ENCODE data around the gene ARHGDIB.

DNA sequence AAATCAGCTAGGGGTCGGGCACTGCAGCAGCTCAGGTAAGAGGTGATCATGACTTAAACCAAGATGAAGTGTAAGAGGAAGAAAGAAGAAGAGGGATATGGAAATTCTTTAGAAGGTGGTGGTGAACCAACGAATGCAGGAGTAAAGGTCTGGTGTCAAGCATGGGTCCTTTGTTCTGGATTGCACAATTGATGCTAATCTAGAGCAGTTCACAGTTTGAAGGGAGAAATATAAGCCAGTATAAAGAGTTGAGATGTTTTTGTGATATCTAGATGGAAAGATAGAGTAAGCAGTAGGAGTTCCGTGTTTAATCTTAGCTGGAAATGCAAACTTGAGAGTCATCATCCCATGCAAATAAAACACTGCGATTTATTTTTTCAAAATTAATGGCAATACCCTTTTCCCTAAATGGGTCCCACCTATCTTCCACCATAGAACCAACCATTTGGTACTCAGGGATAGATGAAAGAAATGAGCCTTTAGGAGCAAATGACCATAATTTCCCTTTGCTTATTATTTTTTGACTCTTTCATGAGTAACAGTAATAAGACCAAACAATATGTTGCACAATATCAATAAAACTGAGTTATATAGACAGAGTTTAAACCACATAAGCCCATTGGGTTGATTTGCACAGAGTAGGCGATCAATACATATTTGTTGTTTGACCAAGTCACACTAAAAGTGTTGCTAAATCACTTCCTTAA lies 60.7 kb downstream of the ARHGDIB start:
- TF ChIP-seq EP300 (IDR thresholded peaks at IDR 0.05) (no peak), POLR2AphosphoS5 (IDR thresholded peaks at IDR 0.05) (no peak), POLR2A (IDR thresholded peaks at IDR 0.05) (no peak)
- TF ChIP-seq, protein P1, sequence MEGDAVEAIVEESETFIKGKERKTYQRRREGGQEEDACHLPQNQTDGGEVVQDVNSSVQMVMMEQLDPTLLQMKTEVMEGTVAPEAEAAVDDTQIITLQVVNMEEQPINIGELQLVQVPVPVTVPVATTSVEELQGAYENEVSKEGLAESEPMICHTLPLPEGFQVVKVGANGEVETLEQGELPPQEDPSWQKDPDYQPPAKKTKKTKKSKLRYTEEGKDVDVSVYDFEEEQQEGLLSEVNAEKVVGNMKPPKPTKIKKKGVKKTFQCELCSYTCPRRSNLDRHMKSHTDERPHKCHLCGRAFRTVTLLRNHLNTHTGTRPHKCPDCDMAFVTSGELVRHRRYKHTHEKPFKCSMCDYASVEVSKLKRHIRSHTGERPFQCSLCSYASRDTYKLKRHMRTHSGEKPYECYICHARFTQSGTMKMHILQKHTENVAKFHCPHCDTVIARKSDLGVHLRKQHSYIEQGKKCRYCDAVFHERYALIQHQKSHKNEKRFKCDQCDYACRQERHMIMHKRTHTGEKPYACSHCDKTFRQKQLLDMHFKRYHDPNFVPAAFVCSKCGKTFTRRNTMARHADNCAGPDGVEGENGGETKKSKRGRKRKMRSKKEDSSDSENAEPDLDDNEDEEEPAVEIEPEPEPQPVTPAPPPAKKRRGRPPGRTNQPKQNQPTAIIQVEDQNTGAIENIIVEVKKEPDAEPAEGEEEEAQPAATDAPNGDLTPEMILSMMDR (IDR thresholded peaks at IDR 0.05), result no peak
